ENCODE data around the gene HAUS7. TPM values are rescaled to one million over a fixed set of nuclear protein-coding genes. Genes with fewer than 3 reads are reported as not detected.

Gene HAUS7
- total and polyA plus RNA-seq, 2 experiments from 2014 or later = 24.5 to 28.3 TPM

- H3K9me3 ChIP-seq (ENCODE audit: low read depth) = no peaks in the 10 kb centered on the region
- H3K4me3 ChIP-seq = no peak overlapping the region
- no peaks in the 10 kb centered on the region for H3K36me3 ChIP-seq (ENCODE audit: low read depth)
- no peaks in the 10 kb centered on the region for H3K79me2 ChIP-seq (ENCODE audit: insufficient read depth)
- H2AFZ ChIP-seq = no peak overlapping the region
- no peaks in the 10 kb centered on the region for H3K27me3 ChIP-seq (replicated peaks; ENCODE audit: insufficient read depth)
- H3K4me1 ChIP-seq (ENCODE audit: insufficient read depth) = peaks cover 7% of the 10 kb centered on the region
- 98 to 100% methylated on average over 7 of the region's 9 CpGs for WGBS, 2 experiments (ENCODE audit: low coverage in 1 of 2, low lambda C conversion rate in 2 of 2, missing lambda C conversion rate in 2 of 2)
- in situ Hi-C loops (cut with MboI) = no loop called here
- H4K20me1 ChIP-seq (ENCODE audit: insufficient read depth) = no peaks in the 10 kb centered on the region
- no peak for DNase-seq
- H3F3A ChIP-seq (ENCODE audit: insufficient read depth) = no peaks in the 10 kb centered on the region
- TF ChIP-seq EZH2 (IDR thresholded peaks at IDR 0.05; ENCODE audit: insufficient read depth, poor library complexity, severe bottlenecking) (no peak), EZH2phosphoT487 (IDR thresholded peaks at IDR 0.05; ENCODE audit: insufficient read depth, low read depth) (no peak)
- H3K9ac ChIP-seq = no peak overlapping the region
- H3K9me2 ChIP-seq (ENCODE audit: insufficient read depth) = no peaks in the 10 kb centered on the region
- H3K27ac ChIP-seq = no peak overlapping the region
- H3K4me2 ChIP-seq (ENCODE audit: unreplicated experiment) = no peak overlapping the region
Observed at GRCh38 chrX:153456704-153457103, 13.7 kb downstream of the HAUS7 start.

GRCh38 chrX:153456161-153456560 lies 14.2 kb downstream of the HAUS7 start:
- DNase-seq = no peak
- H3F3A ChIP-seq (ENCODE audit: insufficient read depth) = no peaks in the 10 kb centered on the region
- H3K9me2 ChIP-seq (ENCODE audit: insufficient read depth) = no peaks in the 10 kb centered on the region
- 87 to 93% methylated on average over 6 to 9 of the region's 12 CpGs for WGBS, 2 experiments (ENCODE audit: low coverage in 1 of 2, low lambda C conversion rate in 2 of 2, missing lambda C conversion rate in 2 of 2)
- no peak overlapping the region for H3K27ac ChIP-seq
- H3K36me3 ChIP-seq (ENCODE audit: low read depth) = no peaks in the 10 kb centered on the region
- TF ChIP-seq EZH2phosphoT487 (IDR thresholded peaks at IDR 0.05; ENCODE audit: insufficient read depth, low read depth) (no peak), EZH2 (IDR thresholded peaks at IDR 0.05; ENCODE audit: insufficient read depth, poor library complexity, severe bottlenecking) (no peak)
- no peak overlapping the region for H2AFZ ChIP-seq
- H3K9me3 ChIP-seq (ENCODE audit: low read depth) = no peaks in the 10 kb centered on the region
- no peak overlapping the region for H3K4me3 ChIP-seq
- H3K4me2 ChIP-seq (ENCODE audit: unreplicated experiment) = no peak overlapping the region
- H3K9ac ChIP-seq = no peak overlapping the region
- peaks cover 7% of the 10 kb centered on the region for H3K4me1 ChIP-seq (ENCODE audit: insufficient read depth)
- no peaks in the 10 kb centered on the region for H3K79me2 ChIP-seq (ENCODE audit: insufficient read depth)
- H4K20me1 ChIP-seq (ENCODE audit: insufficient read depth) = no peaks in the 10 kb centered on the region
- in situ Hi-C loops (cut with MboI) = no loop called here
- no peaks in the 10 kb centered on the region for H3K27me3 ChIP-seq (replicated peaks; ENCODE audit: insufficient read depth)

GRCh38 chrX:153455571-153455970 lies 14.8 kb downstream of the HAUS7 start:
- TF ChIP-seq EZH2phosphoT487 (IDR thresholded peaks at IDR 0.05; ENCODE audit: insufficient read depth, low read depth) (no peak), EZH2 (IDR thresholded peaks at IDR 0.05; ENCODE audit: insufficient read depth, poor library complexity, severe bottlenecking) (no peak)
- Histone ChIP-seq H3K9me3 (ENCODE audit: low read depth) (no peaks in the 10 kb centered on the region), H3K4me3 (no peak overlapping the region), H4K20me1 (ENCODE audit: insufficient read depth) (no peaks in the 10 kb centered on the region), H3K27me3 (replicated peaks; ENCODE audit: insufficient read depth) (no peaks in the 10 kb centered on the region), H3K9me2 (ENCODE audit: insufficient read depth) (no peaks in the 10 kb centered on the region), H3K4me2 (ENCODE audit: unreplicated experiment) (no peak overlapping the region), H3K9ac (no peak overlapping the region), H2AFZ (no peak overlapping the region), H3K4me1 (ENCODE audit: insufficient read depth) (peaks cover 7% of the 10 kb centered on the region), H3F3A (ENCODE audit: insufficient read depth) (no peaks in the 10 kb centered on the region), H3K36me3 (ENCODE audit: low read depth) (no peaks in the 10 kb centered on the region), H3K27ac (no peak overlapping the region), H3K79me2 (ENCODE audit: insufficient read depth) (no peaks in the 10 kb centered on the region)
- WGBS, 2 experiments (ENCODE audit: low coverage in 1 of 2, low lambda C conversion rate in 2 of 2, missing lambda C conversion rate in 2 of 2) = 83% methylated on average over 12 of the region's 16 CpGs; no CpG with 5 or more reads in 1 of the 2 experiments
- in situ Hi-C loops (cut with MboI) = no loop called here
- DNase-seq = no peak

GRCh38 chrX:153454901-153455550 lies 15.3 kb downstream of the HAUS7 start:
- Histone ChIP-seq H4K20me1 (ENCODE audit: insufficient read depth) (no peaks in the 10 kb centered on the region), H3K4me3 (no peak overlapping the region), H3K9ac (no peak overlapping the region), H3K27me3 (replicated peaks; ENCODE audit: insufficient read depth) (no peaks in the 10 kb centered on the region), H3K4me1 (ENCODE audit: insufficient read depth) (peaks cover 4% of the 10 kb centered on the region), H3F3A (ENCODE audit: insufficient read depth) (no peaks in the 10 kb centered on the region), H3K27ac (no peak overlapping the region), H3K4me2 (ENCODE audit: unreplicated experiment) (no peak overlapping the region), H3K36me3 (ENCODE audit: low read depth) (no peaks in the 10 kb centered on the region), H3K79me2 (ENCODE audit: insufficient read depth) (no peaks in the 10 kb centered on the region), H3K9me3 (ENCODE audit: low read depth) (no peaks in the 10 kb centered on the region), H2AFZ (no peak overlapping the region), H3K9me2 (ENCODE audit: insufficient read depth) (no peaks in the 10 kb centered on the region)
- TF ChIP-seq EZH2 (IDR thresholded peaks at IDR 0.05; ENCODE audit: insufficient read depth, poor library complexity, severe bottlenecking) (no peak), EZH2phosphoT487 (IDR thresholded peaks at IDR 0.05; ENCODE audit: insufficient read depth, low read depth) (no peak)
- no peak for DNase-seq
- 92 to 99% methylated on average over 12 to 15 of the region's 16 CpGs for WGBS, 2 experiments (ENCODE audit: low coverage in 1 of 2, low lambda C conversion rate in 2 of 2, missing lambda C conversion rate in 2 of 2)
- in situ Hi-C loops (cut with MboI) = no loop called here
